ENCODE measurements around the gene FAM181A. TPM values are rescaled to one million over a fixed set of nuclear protein-coding genes. Genes with fewer than 3 reads are reported as not detected.

FAM181A gene
- total and polyA plus RNA-seq, 9 of the 15 experiments (the other 6 are each of a cell fraction or from before 2014, with no cell fraction given): not detected

DNA sequence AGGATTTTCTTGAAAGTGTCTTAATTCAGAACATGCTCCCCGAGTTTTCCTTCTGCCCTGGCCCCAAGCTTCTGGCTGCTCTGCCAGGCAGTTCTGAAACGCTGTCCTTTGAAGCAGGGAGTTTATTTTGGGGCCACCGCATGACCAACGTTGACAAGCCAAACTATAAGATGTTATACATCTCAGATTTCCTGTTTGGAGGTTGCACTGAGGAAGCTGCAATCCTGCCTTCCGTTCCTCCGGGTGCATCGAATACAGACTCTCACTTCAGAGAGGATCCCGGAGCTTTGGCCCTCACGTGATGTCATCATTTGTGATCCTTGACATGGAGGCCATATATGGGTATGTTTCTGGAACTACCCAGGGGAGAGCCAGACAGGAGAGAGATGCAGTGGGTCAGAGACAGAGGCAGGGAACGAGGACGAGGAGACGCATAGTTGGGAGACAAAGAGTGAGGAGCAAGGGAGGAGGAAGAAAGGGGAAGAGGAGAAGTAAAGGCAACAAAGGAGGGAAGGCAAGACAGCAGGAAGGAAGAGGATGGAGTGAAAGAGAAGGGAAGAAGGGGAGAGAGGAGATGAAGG lies 49.4 kb downstream of the FAM181A start, which contains the start of gene ASB2 (continued):
- no peak for TF ChIP-seq HIVEP1 (CRISPR knock-in tag; IDR thresholded peaks at IDR 0.05)
- TF ChIP-seq, protein P1, sequence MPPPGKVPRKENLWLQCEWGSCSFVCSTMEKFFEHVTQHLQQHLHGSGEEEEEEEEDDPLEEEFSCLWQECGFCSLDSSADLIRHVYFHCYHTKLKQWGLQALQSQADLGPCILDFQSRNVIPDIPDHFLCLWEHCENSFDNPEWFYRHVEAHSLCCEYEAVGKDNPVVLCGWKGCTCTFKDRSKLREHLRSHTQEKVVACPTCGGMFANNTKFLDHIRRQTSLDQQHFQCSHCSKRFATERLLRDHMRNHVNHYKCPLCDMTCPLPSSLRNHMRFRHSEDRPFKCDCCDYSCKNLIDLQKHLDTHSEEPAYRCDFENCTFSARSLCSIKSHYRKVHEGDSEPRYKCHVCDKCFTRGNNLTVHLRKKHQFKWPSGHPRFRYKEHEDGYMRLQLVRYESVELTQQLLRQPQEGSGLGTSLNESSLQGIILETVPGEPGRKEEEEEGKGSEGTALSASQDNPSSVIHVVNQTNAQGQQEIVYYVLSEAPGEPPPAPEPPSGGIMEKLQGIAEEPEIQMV (tag; conservative IDR thresholded peaks at IDR 0.05; ENCODE audit: low read depth): no peak
- no peak for TF ChIP-seq NCOR1 (IDR thresholded peaks at IDR 0.05)
- no peak for TF ChIP-seq FOXO4 (CRISPR knock-in tag; IDR thresholded peaks at IDR 0.05)
- no peak for TF ChIP-seq MYC (IDR thresholded peaks at IDR 0.05; ENCODE audit: low read depth, low read length)
- TF ChIP-seq MYC (CRISPR knock-in tag; IDR thresholded peaks at IDR 0.05; ENCODE audit: borderline replicate concordance, low read depth): no peak

DNA sequence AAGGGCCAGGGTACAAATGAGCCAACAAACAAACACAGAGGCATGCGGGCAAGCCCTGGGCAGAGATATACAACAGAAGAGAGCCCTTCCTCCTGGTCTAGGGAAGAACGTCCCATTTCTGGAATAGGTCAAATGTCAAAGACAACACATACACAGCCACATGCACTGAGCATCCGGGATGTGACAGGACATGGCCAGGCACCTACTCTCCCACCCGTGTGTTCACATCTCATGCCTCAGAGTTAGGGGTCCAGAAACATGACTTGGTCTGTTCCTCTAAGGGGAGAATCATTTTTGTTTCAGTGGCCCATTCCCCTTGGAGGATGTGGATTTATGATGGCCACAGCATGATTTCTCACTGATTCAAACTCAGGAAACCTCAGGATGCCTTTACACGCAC lies 50.0 kb downstream of the FAM181A start:
- no peak for FAIRE-seq
- Histone ChIP-seq H3K9me3 (replicated peaks; ENCODE audit: control insufficient read depth, insufficient read depth, low read depth, low read length) (no peaks in the 10 kb centered on the region), H3K36me3 (ENCODE audit: control insufficient read depth, insufficient read depth, low read length) (no peaks in the 10 kb centered on the region), H3K27ac (ENCODE audit: extremely low read depth, low read depth, low read length) (no peak overlapping the region), H4K20me1 (replicated peaks; ENCODE audit: control insufficient read depth, insufficient read depth, low read length) (no peaks in the 10 kb centered on the region), H3K27me3 (ENCODE audit: control insufficient read depth in 2 of 2, insufficient read depth in 2 of 2, low read length in 2 of 2) (peaks cover 0 to 38% of the 10 kb centered on the region in 2 experiments; a peak in 2 of 5 replicates), H3K4me2 (ENCODE audit: insufficient read depth, low read length) (no peak overlapping the region), H3K9ac (ENCODE audit: insufficient read depth in 1 of 2, low read depth in 2 of 2, low read length in 2 of 2) (no peak overlapping the region), H3K4me1 (replicated peaks in 1 of 2; ENCODE audit: control insufficient read depth in 2 of 2, insufficient read depth in 2 of 2, low read length in 2 of 2) (no peaks in the 10 kb centered on the region; a peak in 1 of 5 replicates), H3K79me2 (ENCODE audit: control insufficient read depth, insufficient read depth, low read length) (no peaks in the 10 kb centered on the region), H2AFZ (ENCODE audit: low read depth, low read length) (no peak overlapping the region), H3K9me1 (ENCODE audit: control insufficient read depth, insufficient read depth, low read length) (no peaks in the 10 kb centered on the region), H3K4me3 (no peak overlapping the region)
- intact Hi-C loops (cut with micrococcal nuclease): no loop called here
- 3% methylated on average over 5 of the region's 5 CpGs for WGBS (ENCODE audit: insufficient coverage, low coverage, missing lambda C conversion rate)
- in situ Hi-C loops (cut with MboI): no loop called here
- no peak for DNase-seq (ENCODE audit: extremely low read depth in 1 of 4, low spot score in 3 of 4)
- ATAC-seq: no peak
- no TSS peak for BruUV-seq (replicated peaks)
- POLR2A ChIA-PET: no interaction called here
- CTCF ChIA-PET (ENCODE audit: low intra/inter-chr PET ratio): no interaction called here
- no peak for TF ChIP-seq BCL6 (CRISPR knock-in tag; IDR thresholded peaks at IDR 0.05)
- TF ChIP-seq ZNF518B (CRISPR knock-in tag; IDR thresholded peaks at IDR 0.05): no peak
- no peak for TF ChIP-seq BDP1 (IDR thresholded peaks at IDR 0.05; ENCODE audit: insufficient read depth, insufficient read length)
- TF ChIP-seq GABPB2 (CRISPR knock-in tag; conservative IDR thresholded peaks at IDR 0.05): no peak
- no peak for TF ChIP-seq KAT7 (CRISPR knock-in tag; IDR thresholded peaks at IDR 0.05; ENCODE audit: borderline replicate concordance)
- TF ChIP-seq HNRNPL (IDR thresholded peaks at IDR 0.05; ENCODE audit: low read depth, low read length): no peak
- TF ChIP-seq ZFP30 (CRISPR knock-in tag; IDR thresholded peaks at IDR 0.05; ENCODE audit: borderline replicate concordance): no peak
- no peak for TF ChIP-seq CREB5 (CRISPR knock-in tag; IDR thresholded peaks at IDR 0.05)
